Measurements from ENCODE around the gene WDR45.
"Not testable (repeated sequence)": the region's sequence is repeated elsewhere in the genome, so short reads cannot be mapped to it uniquely, and the experiment has no call there.

The WDR45 gene

GRCh38 chrX:49079489-49080428, at the start of gene WDR45:
TSS of gene WDR45 (minus strand) at chrX:49079887. CDS start at chrX:49078095, 1,792 bp downstream.
- DNase-seq = peak; percentile 58

GRCh38 chrX:49129427-49129826, 49.7 kb upstream of the WDR45 start:
- DNase-seq = no peak

GRCh38 chrX:49127742-49128258, 48.1 kb upstream of the WDR45 start:
- DNase-seq = not testable (repeated sequence)

GRCh38 chrX:49122499-49122898, 42.8 kb upstream of the WDR45 start:
- no peak for DNase-seq

GRCh38 chrX:49120091-49120490, 40.4 kb upstream of the WDR45 start:
- no peak for DNase-seq

- no peak for DNase-seq
Observed at GRCh38 chrX:49117581-49117980, 37.9 kb upstream of the WDR45 start.

- no peak for DNase-seq
Observed at GRCh38 chrX:49116716-49117115, 37.0 kb upstream of the WDR45 start.

- no peak for DNase-seq
Observed at GRCh38 chrX:49116076-49116475, 36.4 kb upstream of the WDR45 start.

- no peak for DNase-seq
Observed at GRCh38 chrX:49111791-49112190, 32.1 kb upstream of the WDR45 start.

- no peak for DNase-seq
Observed at GRCh38 chrX:49110417-49110816, 30.7 kb upstream of the WDR45 start.

- no peak for DNase-seq
Observed at GRCh38 chrX:49108641-49109040, 29.0 kb upstream of the WDR45 start.

GRCh38 chrX:49106930-49107329, 27.2 kb upstream of the WDR45 start:
- no peak for DNase-seq

GRCh38 chrX:49106296-49106695, 26.6 kb upstream of the WDR45 start:
- DNase-seq = no peak

GRCh38 chrX:49103637-49104036, 23.9 kb upstream of the WDR45 start:
- no peak for DNase-seq

GRCh38 chrX:49102190-49102589, 22.5 kb upstream of the WDR45 start:
- no peak for DNase-seq

- DNase-seq = no peak
Observed at GRCh38 chrX:49101629-49101984, 21.9 kb upstream of the WDR45 start.

GRCh38 chrX:49100704-49101628, 21.3 kb upstream of the WDR45 start:
- DNase-seq = peak; percentile 84

GRCh38 chrX:49096419-49096818, 16.7 kb upstream of the WDR45 start:
- DNase-seq = no peak

GRCh38 chrX:49089553-49089952, 9.9 kb upstream of the WDR45 start:
- DNase-seq = no peak

- DNase-seq = no peak
Observed at GRCh38 chrX:49082271-49082871, 2.7 kb upstream of the WDR45 start.

GRCh38 chrX:49077941-49078340, 1.7 kb downstream of the WDR45 start:
- no peak for DNase-seq

- DNase-seq = no peak
Observed at GRCh38 chrX:49075347-49075746, 4.3 kb downstream of the WDR45 start.
